Kasumi-1 (cell line): ENCODE results near the gene MICAL2.

Experiments used
- DNase-seq, 2 experiments: peaks; one replicate each; lab custom pipeline; 2025; lab: John Stamatoyannopoulos, UW

Gene MICAL2

DNA sequence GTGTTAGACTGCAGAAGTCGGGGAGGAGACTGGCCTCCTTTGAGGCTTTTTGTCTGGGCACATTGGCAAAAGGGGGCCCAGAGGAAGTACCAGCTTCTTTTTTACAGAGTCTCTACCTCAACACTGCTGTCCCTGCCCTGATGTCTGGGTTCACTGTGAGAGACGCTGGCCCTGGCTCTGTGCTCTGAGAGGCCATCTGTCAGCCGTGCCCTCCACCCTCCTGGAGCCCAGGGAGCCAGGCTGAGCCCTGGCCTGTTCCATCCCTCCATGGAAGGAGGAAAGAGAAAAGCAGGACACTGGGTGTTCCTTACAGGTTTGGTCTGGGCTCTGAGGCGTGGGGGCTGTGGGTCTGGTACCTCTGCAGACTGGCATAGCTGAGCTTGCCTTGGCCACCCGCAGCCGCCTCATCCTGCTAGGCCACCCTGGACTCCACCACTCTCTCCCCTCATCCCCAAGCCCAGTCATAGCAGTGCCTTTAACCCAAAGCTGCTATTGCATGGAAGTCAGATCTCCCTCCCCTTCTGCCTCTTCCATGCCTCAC, 161.5 kb downstream of the MICAL2 start:
- no peak for DNase-seq

DNA sequence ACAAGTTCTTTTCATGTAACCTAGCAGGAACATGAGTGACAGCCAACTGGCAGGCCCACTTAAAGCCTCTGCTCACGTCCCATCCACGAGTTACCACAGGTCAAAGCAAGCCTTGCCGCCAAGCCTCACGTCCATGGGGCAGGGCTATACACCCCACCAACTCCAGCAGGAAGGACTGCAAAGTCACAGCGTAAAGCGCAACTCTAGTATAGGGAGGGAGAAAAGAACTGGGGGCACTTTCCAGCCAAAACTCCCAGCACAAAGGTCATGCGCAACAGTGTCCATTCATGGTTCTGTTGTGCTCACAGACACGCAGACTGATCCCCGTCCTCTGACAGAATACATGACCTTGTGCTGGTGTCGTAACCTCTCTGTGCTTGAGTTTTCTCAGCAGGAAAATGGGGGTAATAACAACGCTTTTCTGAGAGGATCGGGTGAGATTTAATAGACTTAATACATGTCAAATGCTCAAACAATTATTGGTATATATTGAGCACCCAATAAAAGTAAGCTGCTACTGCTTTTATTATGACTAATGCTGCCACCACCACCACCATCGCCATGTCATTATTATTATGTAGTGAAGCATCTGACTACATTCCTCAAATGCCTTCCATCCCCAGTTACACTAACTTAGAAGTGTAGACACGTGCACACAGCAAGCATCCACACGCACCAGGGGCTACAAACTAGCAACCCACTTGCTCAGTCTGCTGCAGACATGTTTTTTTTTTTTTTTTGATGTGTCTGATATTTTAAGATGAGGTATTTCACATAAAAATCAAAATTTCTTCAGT, 162.6 kb downstream of the MICAL2 start:
- DNase-seq, result no peak

DNA sequence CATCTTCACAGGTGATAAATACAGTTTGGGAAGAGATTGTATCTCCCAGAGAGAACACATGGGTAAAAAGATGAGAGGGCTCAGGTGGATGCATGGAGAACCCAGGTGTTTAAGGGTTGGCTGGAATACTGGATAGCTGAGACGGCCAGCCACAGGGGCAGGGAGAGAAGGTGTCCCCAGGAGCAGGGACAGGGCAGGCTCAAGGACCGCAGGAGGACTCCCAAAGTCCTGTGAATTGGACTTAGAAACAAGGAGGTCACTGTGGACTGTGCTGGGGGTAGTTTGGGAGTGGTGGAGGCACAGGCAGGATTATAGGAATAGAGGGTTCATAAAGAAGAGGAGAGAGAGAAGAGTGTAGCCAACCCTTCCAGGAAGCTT, 163.2 kb downstream of the MICAL2 start:
- no peak for DNase-seq

DNA sequence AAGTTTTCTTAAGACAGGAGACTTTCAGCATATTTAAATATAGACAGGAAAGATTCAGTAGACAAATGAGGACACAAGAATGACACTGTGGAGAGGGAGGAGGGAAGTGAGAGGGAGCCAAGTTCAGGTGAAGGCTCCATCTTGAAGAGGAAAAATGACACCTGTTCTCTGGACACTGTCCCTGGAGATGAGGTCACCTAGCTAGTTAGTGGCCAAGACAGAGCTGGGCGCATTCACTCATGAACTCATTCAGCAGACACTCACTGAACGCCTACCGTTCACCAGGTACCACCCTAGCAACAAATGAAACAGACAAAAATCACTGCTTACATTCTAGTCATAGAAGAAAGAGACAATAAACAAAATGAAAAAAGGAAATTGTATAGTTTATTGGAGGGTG, 163.7 kb downstream of the MICAL2 start:
- DNase-seq, result no peak

DNA sequence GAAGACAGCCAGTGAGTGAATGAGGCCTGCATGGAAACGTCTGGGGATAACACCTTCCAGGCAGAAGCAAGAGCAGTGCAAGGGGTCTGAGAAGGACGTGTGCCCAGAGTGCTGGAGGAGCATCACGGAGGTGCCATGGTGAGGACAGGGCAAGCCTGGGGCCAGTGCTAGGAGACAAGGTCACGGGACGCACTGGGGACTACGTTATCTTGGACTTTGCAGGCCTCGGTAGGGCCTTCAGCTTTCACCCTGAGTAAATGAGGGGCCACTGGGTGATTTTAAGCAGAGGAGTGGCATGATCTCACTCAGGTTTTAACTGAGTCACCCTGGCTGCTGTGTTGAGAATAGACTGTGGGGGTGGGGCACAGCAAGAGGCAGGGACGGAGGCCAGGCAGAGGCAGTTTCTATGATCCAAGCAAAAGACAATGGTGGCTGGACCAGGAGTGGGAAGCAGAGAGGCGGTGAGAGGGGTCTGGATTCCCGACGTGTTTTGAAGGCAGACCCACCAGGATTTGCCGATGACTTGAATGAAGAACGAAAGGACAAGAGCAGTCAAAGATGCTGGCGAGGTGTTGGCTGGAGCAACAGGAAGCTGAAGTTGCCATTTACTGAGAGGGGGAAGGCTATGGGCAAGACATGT, 164.3 kb downstream of the MICAL2 start:
- no peak for DNase-seq

DNA sequence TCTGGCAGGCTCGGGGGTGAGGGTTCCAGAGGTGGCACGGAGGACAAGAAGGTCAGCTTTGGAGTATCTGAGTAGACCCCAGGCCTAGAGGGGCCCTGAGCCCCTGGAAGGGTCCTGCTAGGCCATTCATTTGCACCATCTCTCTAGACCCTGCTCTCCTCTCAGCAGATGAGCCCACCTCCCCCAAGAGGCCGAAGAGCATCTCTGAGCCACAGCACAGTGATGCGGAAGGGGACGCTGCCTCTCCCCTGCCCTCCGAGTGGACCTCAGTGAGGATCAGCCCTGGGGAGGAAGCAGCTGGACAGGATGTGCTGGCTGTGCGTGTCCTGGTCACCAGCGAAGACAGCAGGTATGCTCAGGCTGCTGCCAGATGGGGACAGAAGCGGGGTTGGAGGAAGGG, 165.4 kb downstream of the MICAL2 start:
- DNase-seq, result no peak

DNA sequence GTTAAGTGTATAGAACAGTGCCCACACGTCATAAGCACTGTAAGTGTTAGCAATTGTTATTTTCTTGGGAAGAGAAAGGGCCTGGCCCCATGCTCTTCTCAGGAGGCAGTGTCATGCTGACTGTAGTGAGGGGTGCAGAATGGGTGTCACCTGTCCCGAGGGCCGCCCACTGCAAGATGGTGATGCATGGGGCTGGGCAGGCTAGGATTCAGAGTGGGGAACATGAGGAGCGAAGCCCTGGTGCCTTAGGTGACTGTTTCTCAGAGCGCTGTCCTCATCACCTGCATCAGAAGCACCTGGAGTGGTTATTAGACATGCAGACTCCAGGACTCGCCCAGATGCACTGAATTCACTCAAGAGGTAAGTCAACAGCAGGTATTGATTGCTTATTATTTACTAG, 166.0 kb downstream of the MICAL2 start:
- no peak for DNase-seq

DNA sequence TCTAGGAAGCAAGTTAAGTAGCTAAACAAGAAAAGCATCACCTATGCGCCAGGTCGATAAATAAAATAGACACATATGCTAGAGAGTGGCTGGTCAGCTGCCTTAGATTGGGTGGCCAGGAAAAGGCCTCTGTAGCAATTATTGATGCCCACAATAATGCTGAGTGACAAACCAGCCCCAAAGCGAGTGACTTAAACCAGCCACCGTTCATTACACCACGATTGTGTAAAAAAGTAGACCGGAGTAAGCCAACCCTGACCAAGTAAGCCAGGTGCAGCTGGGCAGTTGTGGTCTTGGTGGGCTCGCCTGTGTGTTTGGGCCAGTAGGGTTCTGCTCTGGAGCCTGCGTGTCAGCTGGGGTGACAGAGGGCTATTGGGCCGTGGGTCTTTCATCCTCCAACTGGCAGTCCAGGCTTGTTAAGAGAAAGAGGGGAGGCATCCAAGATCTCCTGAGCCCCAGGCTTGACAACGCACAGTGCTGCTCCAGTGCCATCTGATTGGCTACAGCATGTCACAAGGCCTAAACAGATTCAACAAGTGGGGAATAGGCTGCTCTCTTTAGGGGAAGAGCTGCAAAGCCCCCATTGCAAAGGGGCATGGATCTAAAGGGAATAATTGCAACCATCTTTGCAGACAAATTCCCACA, 166.6 kb downstream of the MICAL2 start:
- DNase-seq, result no peak

DNA sequence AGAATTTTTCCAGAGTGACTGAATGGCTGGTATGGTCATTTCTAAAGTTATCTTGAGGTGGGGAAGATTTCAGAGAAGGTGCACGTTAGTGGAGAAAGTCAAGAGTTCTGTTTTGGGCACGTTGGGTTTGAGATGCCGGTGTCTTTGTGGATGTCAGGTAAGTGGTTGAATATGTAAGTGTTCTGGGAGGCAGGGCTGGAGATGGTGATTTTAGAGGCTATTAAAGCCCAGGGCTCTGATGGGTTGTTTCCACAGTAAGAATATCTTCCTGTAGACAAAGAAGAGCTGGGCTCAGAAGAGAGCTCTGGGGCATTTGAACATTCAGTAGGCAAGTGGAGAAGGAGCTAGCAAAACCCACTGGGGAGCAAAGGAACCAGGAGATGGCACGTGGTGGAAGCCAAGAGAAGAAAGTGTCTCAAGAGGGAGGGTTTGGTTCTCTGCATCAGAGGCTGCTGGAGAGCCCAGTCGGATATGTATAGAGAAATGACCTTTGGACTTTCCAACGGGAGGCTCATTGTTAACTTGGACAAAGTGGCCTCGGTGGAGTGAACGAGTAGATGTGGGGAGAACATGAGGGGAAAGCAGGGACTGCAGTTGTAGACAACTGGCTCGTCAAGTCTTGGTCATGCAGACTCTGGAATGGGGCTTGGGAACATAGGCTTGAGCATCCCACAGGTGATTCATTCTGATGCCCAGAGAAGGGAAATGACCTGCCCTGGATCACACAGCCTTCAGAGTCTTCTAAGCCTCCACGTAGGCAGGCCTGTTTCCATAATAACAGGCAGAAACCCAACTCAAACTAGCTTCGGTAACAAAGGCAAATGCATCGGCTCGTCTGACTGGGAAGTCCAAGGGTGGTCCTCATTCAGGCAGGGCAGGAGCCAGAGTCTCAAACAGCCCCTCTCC, 168.6 kb downstream of the MICAL2 start:
- DNase-seq, result no peak

DNA sequence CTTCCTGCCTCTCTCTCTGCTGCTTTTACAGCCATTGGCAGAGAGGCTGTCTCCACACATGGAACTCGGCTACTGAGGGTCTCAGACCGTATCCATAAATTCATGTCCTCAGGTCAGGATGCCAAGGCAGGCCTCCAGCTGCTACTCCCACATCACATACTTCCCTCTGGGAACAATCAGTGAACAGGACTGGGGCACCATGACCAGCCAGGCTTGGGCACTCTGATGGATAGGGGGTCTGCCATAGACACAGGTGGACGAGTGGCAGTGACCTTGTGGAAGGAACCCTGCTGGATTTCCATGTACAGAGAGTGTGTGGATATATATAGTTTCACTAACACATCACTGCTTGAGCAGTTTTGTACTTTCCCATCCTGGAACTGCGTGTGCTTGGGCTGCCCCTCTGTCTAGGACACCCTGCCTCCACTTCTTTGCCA, 169.3 kb downstream of the MICAL2 start:
- no peak for DNase-seq

DNA sequence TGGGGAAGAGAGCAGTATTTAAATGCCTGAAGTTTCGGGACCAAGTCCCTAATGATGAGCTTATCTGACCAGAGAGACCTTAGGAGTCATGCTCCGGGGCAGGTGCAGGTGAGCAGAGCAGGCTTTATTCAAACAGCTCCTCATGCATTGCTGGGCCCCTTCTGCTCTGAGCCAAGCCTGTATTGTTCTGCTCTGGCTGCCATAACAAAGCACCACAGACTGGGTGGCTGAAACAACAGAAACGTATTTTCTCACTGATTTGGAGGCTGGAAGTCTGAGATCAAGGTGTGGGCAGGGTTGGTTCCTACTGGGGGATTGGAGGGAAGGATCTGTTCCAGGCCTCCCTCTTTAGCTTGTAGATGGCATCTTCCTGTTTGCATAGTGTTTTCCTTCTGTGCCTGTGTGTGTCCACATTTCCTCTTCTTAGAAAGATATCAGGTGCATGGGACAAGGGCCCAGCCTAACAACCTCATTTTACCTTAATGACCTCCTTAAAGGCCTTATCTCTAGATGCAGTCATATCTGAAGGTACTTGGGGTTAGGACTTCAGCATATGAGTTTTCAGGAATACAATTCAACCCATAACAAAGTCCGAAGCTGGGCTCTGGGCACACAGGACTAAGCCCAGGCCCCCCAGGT, 169.9 kb downstream of the MICAL2 start:
- no peak for DNase-seq

DNA sequence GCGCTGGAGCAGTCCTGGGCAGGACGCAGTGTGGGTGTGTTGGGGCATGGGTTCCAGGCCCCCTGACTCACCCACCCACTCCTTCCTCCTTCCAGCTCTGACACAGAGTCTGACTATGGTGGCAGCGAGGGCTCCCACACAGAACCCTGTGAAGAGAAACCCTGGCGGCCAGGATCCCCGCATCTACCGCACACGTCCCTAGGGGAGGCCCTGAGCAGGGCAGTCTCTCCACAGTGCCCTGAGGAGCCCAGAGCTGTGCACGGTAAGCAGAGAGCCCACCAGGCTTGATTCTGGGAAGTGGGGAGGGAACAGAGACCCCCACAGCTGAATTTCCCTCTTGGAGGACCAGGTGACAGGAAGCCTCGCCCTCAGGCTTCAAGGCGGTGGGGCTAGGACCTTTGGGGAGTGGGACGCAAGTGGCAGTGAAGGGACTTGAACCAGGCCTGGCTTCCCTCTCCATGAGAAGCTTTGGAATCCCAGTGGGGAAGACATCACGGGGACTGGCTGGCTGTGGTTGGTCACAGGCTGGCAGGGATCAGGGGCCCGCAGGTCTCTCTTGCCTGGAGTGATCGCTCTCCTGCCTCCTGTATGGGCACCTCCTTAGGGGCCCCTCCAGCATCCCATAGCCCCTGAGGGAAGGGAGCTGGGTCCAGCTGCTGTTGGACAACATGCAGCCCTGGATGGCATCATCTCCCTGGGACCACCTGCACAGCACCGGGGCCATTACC, 170.6 kb downstream of the MICAL2 start:
- DNase-seq, result no peak

DNA sequence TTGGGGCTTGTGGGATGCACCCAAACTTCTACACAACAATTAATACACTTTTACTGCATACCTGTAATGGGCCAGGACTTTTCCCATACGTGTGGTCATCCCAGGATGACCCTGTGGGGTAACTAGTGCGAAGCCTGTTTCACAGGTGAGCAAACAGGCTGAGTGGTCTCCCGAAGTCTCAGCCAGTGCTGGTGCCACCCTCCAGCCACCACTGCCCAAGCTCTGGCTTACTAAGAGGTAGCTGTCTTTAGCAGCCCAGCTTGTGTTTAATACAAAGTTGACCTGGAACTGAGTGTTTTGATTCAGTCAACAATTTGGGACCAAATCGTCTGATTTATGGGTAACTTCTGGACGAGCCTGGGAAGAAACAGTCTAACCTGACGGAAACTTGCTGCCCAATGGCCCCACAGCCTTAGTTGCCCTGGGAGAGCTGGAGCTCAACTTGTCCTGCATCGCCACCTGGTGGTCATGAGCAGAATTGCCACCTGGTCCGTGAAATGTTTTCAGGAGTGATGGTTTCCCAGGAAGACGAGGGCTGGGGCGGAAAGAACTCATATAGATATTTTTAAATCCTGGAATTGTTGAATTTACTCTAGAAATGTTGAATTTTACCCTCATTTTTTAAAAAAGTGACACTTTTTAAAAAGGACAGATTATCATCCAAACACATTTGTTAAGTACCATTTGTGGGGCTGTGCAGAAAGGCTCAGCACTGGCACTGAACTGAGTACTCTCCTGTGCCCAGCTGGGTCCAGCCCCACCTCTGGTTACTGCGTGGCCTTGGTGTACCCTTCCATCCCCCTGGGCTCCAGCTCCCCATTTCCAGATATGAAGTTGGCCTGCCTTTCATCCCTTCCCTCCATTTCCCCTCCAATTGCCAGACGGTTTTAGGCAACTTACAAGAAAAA, 171.4 kb downstream of the MICAL2 start:
- DNase-seq, result peak; percentile 75 to 77

DNA sequence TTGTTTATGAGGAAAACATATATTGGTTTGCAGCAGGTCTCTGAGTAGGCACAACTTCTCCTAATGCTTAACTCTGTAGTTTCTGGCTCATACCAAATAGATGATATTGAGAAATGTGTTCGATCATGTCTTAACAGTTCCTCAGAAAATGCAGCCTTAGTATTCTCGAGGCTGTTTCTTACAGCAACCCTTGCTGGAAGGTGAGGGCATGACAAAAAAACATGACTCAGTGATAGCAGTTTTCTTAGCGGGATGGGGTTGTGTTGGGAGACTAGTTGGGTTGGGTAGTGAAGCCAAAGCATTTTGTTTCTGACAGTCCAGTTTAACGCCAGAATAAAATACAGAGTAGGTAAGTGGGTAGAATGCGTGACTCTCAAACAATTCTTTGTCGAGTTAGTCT, 172.3 kb downstream of the MICAL2 start:
- DNase-seq, result no peak

DNA sequence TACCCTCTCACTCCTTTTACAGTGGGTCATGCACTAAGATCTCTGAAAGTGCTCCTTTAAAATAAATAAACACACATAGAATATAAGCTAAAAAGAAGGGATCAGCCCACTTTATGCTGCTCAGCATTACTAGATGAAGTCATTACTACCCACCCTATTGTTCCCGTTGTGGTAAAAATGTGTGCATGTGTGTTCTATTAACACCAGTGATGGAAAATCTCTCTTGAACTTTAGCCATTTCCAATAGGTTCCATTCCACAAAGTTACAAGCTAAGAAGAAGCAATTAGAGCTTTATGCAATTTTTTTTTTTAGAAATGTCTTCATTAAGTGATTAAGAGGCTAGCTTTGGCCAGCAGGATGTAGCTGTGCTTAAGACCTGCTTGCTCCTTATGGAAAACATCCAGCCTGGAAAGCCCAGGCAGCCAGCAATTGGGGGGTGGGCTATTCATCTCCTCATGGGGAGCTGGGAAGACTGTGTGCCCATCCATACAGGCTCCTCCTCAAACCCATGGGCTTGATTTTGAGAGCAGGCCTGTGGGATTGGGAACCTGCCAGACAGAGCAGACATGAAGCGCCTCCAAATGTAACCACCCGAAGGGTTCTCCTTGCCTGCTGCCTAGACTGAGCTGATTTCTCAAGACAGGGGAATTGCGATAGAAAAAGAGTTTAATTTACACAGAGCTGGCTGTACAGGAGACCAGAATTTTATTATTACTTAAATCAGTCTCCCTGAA, 174.1 kb downstream of the MICAL2 start:
- peak in 1 of 2 experiments; percentile 8 for DNase-seq

DNA sequence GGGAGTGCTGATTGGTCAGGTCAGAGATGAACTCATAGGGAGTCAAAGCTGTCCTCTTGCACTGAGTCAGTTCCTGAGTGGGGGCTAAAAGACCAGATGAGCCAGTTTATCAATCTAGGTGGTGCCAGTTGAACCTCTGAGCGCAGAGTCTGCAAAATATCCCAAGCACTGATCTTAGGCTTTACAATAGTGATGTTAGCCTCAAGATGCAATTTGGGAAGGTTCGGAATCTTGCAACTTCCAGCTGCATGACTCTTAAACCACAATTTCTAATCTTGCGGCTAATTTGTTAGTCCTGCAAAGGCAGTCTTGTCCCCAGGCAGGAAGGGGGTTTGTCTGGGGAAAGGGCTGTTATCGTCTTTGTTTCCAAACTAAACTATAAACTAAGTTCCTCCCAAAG, 174.7 kb downstream of the MICAL2 start:
- peak; percentile 8 to 27 for DNase-seq

DNA sequence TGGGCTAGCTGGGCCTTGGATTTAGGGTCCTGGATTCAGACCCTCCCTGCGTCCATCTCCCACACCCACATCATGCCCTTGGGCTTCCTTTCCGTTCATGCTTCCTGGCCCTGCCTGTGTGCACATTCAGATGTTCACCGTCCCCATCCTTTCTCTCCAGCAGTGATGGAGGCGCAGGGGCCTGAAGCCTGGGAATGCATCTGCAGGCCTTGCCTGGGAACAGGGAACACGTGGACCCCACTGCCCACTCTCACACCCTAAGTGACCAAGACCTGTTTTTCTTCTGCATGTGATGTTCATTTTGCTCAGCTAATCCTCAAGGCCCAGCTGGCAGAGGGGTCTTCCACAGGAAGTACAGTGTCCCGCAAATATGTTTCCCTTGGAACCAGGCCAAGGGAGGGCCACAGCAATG, 175.4 kb downstream of the MICAL2 start:
- DNase-seq, result no peak

DNA sequence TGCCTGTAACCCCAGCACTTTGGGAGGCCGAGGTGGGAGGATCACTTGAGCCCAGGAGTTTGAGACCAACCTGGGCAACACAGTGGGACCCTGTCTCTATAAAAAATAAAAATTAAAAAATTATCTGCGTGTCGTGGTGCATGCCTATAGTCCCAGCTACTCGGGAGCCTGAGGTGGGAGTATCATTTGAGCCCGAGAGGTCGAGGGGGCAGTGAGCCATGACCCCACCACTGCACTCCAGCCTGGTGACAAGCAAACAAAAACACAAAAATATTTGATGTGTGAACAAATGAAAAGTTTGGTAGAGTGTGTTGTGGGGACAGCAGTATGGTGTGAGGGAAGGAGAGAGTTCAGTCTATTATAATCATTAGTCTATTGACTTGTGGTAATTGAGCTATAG, 176.2 kb downstream of the MICAL2 start:
- DNase-seq, result no peak

DNA sequence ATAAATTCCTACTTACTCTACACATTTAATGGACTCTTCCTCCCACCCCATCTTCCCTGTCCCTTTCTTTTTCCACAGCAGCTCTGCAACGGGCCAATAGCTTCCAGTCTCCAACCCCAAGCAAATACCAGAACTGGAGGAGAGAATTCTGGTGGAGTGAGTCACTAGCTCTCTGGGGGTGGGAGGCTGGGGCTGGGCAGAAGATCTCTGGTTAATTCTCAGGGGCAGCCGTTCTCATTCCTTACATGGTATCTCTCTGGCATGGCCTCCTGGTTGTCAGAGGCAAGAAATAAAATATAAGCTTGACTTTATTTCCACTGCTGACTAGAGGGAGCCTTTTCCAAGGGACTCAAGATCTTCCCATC, 176.6 kb downstream of the MICAL2 start:
- DNase-seq, result peak in 1 of 2 experiments; percentile 12
